ENCODE results near the gene CCNL1.
"Not testable (repeated sequence)": the region's sequence is repeated elsewhere in the genome, so short reads cannot be mapped to it uniquely, and the experiment has no call there.

Gene CCNL1

DNA sequence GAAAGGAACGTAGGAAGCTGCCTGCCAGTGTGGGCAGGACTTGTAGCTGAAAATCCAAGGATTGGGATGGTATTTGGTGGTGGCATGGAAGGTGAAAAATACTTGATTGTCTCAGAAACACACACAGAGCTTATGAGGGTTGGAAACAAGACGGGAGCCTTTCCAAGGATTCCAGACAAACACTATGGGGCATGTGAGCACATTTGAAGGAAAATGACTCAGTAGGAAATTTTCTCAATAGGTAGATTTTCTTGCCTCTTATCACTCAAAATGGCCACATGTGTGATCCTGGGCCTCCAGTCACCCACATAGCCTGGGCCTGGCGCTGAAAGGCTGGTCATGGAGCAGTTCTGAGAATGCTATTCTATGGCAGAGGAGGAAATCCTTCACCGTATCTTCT is 47.4 kb downstream of the CCNL1 start:
- no peak overlapping the region for H3K4me3 ChIP-seq (ENCODE audit: low read length)
- DNase-seq (ENCODE audit: low read depth, low spot score), result no peak

GRCh38 chr3:157111518-157111917 is 48.4 kb downstream of the CCNL1 start:
- DNase-seq (ENCODE audit: low read depth, low spot score), result no peak
- no peak overlapping the region for H3K4me3 ChIP-seq (ENCODE audit: low read length)

DNA sequence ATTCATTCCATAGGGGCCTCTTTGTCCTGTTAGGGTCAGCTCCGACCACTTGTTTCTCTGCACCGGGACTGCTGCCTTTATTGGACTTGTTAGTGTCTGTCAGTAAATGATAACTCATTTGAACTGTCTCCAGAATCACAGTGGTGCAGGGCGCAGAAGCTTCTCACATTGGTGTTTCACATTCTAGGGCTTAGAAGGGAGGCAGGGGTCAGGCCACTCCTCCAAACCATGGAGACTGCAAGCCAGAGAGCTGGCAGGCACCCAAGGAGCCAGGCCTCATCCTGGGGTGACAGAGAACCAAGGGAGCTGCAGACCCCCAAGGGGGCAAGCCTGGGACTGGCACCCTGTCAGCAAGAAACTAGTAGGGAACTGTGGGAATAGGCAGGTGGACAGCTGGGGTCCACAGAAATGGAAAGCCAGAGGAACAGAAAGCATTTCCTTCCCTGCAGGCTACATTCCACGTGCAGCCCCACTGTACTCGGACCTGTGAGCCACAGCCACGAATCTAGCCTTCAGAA is 49.1 kb downstream of the CCNL1 start:
- no peak overlapping the region for H3K4me3 ChIP-seq (ENCODE audit: low read length)
- no peak for DNase-seq (ENCODE audit: low read depth, low spot score)

DNA sequence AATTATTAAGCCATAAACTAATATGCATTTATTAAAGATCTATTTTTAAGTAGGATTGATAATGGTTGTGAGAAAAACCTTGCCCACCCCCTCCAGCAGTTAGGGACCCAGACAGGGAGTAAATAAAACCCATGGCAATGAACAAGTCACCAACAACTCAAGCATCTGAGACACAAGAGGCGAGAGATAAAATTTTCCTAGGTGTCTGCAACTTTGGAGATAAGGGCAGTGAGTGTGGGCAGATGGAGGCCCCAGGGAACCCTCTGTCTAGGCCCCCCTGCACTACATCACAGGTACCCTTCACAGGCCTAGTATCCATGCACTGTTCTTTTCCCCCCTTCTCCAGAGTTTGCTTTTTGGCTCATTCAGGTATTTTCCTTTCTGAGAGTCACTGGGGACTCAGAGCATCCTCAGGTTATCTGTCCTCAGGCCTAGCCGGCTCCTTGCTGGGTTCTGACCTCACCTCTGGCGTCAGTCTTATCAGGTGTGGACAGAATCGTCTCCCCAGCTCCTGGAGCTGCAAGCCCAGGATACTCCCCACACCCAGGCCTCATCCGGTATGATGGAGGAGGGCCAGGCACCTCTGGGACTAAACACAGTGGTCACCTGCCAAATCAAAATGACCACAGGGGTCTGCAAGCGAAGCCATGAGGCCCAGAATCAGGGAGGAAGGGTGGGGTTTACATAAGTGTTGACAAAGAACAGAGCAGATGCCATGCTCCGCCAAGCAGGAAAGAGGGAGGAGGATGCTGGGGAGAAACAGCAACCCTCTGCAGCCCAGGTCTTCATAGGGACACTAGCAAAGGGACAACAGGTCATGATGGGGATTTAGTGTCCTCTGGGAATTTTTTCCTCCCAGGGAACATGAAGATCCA is 50.4 kb downstream of the CCNL1 start:
- DNase-seq (ENCODE audit: low read depth, low spot score), result no peak
- no peak overlapping the region for H3K4me3 ChIP-seq (ENCODE audit: low read length)

GRCh38 chr3:157107644-157108133 is 52.3 kb downstream of the CCNL1 start:
- DNase-seq (ENCODE audit: low read depth, low spot score), result no peak
- H3K4me3 ChIP-seq (ENCODE audit: low read length), result no peak overlapping the region

GRCh38 chr3:157107037-157107436 is 52.9 kb downstream of the CCNL1 start:
- no peak overlapping the region for H3K4me3 ChIP-seq (ENCODE audit: low read length)
- DNase-seq (ENCODE audit: low read depth, low spot score), result no peak

DNA sequence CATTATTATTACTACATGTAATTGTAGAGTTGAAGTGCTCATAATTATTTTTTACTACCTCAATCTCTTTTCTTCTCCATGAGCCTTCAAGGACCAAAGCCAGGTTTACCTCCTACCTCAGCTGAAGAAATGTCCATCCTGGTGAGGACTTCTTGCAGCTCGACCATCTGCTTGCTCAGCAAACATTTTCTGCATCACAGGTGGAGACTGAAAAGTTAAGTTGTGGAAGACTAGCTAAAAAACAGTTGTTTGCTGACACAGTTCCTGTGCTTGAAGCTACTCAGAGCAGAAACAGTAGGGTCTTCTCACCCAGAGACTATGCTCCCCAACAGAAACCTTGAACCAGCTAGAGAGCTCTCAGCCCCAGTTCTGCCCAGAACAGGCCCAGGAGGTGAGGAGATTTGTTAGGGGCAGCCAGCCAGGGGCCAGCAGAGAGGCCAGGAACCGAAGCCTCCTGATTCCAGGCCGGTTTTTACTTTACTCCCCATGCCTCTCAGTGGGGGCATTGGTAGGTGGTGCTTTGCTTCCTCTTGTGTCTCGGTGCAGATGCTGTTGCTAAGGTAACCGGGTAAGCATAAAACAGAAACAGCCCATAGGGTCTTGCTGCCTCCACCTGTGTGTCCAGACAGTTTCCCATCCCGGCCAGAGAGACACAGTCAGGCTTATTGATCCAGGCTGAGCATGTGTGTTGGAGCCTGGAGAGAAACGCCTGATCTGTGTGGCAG is 54.9 kb downstream of the CCNL1 start:
- DNase-seq (ENCODE audit: low read depth, low spot score), result no peak

DNA sequence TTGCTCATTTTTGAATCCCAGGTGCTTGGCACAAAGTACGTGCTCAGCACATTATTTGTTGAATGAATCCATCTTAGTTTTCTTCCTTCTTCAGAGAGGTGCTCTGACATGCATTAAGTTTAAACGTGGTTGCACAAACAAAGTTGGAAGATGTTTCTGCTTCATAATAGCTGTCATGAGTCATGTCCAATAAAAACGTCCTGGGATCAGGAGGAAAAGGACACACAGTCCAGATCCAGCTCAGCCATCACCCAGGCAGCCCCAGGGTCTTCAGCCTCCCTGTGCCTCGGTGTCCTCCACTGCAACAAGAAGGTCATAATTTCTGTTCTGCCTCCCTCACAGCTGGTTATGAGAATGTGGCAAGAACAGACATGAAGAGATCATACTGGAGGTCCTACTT is 55.4 kb downstream of the CCNL1 start:
- H3K4me3 ChIP-seq (ENCODE audit: low read length), result no peak overlapping the region
- no peak for DNase-seq (ENCODE audit: low read depth, low spot score)

More for the DNA sequence above, 54.9 kb downstream of the CCNL1 start:
- no peak overlapping the region for H3K4me3 ChIP-seq (ENCODE audit: low read length)

DNA sequence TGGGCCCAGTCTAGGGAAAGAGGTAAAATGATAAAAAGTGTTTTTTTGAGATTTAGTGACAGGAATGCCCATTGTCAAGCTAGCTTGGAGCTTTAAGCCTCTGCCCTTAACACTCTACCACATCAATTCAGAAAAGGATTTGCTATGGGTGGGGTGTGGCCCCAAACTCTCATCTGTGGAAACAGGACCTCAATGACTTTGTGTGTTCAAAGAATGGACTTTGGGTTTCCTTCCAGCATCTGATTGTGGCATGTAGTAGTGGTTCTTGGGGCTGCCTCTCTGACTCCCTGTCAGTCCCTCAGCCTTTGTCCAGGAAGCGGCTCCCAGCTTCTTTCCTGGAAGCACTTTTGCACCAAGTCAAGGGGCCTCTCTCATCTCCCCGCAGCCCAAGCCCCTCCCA is 56.1 kb downstream of the CCNL1 start:
- no peak for DNase-seq (ENCODE audit: low read depth, low spot score)

DNA sequence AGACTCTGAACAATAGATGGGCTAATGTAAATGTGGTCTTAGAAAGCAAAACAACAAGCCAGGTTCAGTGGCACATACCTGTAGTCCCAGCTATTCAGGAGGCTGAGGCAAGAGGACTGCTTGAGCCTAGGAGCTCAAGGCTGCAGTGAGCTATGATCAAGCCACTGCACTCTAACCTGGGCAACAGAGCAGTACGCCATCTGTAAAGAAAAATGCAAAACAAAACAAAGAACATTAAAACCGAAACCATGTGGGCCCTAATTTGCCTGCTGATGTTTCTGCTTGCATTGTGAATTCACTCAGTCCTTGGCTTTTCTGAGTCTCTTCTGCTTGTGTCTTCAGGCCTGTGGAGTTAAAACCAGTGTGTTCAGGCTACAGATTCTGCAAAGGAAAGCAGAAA is 56.7 kb downstream of the CCNL1 start:
- H3K4me3 ChIP-seq (ENCODE audit: low read length), result no peak overlapping the region
- no peak for DNase-seq (ENCODE audit: low read depth, low spot score)

More for the DNA sequence above, 56.1 kb downstream of the CCNL1 start:
- H3K4me3 ChIP-seq (ENCODE audit: low read length), result no peak overlapping the region

- not testable (repeated sequence) for DNase-seq (ENCODE audit: low read depth, low spot score); H3K4me3 ChIP-seq (ENCODE audit: low read length)
These were observed 57.4 kb downstream of the CCNL1 start for GRCh38 chr3:157102595-157102994.

GRCh38 chr3:157102098-157102497 is 57.8 kb downstream of the CCNL1 start:
- no peak for DNase-seq (ENCODE audit: low read depth, low spot score)
- H3K4me3 ChIP-seq (ENCODE audit: low read length), result no peak overlapping the region

DNA sequence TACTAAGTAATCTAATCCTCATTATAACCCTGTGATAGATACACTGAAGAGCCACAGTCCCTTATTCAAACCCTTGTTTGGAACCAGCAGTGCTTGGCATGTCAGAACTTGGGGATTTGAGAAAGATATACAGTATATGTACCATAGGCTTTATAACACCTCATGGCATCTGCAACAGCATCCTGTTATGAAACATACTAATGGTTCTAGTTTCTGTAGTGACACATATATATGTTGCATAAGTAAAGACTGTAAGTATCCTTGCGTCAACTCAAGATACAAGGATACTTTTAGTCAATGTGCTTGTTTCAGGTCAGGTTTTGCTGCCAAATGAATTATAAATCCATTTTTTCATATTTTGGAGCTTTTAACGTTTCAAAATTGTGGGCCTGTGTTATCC is 58.5 kb downstream of the CCNL1 start:
- DNase-seq (ENCODE audit: low read depth, low spot score), result no peak
- no peak overlapping the region for H3K4me3 ChIP-seq (ENCODE audit: low read length)

- no peak for DNase-seq (ENCODE audit: low read depth, low spot score)
- H3K4me3 ChIP-seq (ENCODE audit: low read length), result no peak overlapping the region
These were observed 59.1 kb downstream of the CCNL1 start for GRCh38 chr3:157100608-157101396.

DNA sequence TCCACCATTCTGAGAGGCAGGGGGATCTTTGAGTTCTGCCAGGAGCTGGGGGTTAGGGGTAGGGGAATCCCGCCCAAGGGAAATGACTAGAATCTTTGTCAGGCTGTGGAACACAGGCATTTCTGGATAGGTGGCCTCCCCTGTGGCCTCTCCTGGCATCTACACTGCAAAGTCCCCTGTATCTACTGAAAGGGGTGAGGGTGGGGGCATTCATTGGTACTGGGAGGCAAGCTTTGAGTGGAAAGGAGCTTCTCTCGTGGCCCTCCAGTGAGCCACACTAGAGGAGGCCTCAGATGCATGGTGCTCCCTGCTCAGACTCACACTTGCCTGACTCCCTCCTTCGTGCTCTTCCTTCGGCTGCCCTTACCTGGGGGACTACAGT is 59.9 kb downstream of the CCNL1 start:
- H3K4me3 ChIP-seq (ENCODE audit: low read length), result no peak overlapping the region
- no peak for DNase-seq (ENCODE audit: low read depth, low spot score)

- DNase-seq (ENCODE audit: low read depth, low spot score), result no peak
These were observed 60.4 kb downstream of the CCNL1 start for GRCh38 chr3:157099326-157100095.

GRCh38 chr3:157098823-157099185 is 61.1 kb downstream of the CCNL1 start:
- DNase-seq (ENCODE audit: low read depth, low spot score), result no peak
- H3K4me3 ChIP-seq (ENCODE audit: low read length), result no peak overlapping the region

More at GRCh38 chr3:157099326-157100095, 60.4 kb downstream of the CCNL1 start:
- H3K4me3 ChIP-seq (ENCODE audit: low read length), result no peak overlapping the region

GRCh38 chr3:157098121-157098822 is 61.7 kb downstream of the CCNL1 start:
- H3K4me3 ChIP-seq (ENCODE audit: low read length), result no peak overlapping the region
- no peak for DNase-seq (ENCODE audit: low read depth, low spot score)
